ENCODE data around the gene ADCK1. TPM values are rescaled to one million over a fixed set of nuclear protein-coding genes. Genes with fewer than 3 reads are reported as not detected.

ADCK1 gene
- polyA plus RNA-seq, 3 donors: 3.7 to 33.0 (median 5.4) TPM

DNA sequence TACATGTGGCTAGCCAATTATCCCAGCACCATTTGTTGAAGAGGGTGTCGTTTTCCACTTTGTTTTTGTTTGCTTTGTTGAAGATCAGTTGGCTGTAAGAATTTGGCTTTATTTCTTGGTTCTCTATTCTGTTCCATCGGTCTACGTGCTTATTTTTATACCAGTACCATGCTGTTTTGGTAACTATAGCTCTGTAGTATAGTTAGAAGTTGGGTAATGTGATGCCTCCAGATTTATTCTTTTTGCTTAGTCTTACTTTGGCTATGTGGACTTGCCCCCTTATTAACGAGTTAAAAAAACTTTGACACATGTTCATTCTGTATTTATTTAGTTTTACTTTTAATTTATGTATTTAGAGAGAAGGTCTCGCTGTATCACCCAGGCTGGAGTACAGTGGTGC is 120.4 kb downstream of the ADCK1 start:
- TF ChIP-seq, protein P1, sequence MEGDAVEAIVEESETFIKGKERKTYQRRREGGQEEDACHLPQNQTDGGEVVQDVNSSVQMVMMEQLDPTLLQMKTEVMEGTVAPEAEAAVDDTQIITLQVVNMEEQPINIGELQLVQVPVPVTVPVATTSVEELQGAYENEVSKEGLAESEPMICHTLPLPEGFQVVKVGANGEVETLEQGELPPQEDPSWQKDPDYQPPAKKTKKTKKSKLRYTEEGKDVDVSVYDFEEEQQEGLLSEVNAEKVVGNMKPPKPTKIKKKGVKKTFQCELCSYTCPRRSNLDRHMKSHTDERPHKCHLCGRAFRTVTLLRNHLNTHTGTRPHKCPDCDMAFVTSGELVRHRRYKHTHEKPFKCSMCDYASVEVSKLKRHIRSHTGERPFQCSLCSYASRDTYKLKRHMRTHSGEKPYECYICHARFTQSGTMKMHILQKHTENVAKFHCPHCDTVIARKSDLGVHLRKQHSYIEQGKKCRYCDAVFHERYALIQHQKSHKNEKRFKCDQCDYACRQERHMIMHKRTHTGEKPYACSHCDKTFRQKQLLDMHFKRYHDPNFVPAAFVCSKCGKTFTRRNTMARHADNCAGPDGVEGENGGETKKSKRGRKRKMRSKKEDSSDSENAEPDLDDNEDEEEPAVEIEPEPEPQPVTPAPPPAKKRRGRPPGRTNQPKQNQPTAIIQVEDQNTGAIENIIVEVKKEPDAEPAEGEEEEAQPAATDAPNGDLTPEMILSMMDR (IDR thresholded peaks at IDR 0.05): no peak
- H3K9ac ChIP-seq (ENCODE audit: insufficient read depth, low read length, poor library complexity, severe bottlenecking): no peak overlapping the region
- H3K9me3 ChIP-seq (replicated peaks in 1 of 2; ENCODE audit: control insufficient read depth in 1 of 2, insufficient read depth in 1 of 2, low read length in 2 of 2): no peaks in the 10 kb centered on the region
- no peaks in the 10 kb centered on the region for H3K27me3 ChIP-seq (ENCODE audit: control insufficient read depth in 2 of 2, insufficient read depth in 2 of 2, low read length in 2 of 2)
- H3K27me3 Mint-ChIP-seq (ENCODE audit: low read depth in 3 of 3): peaks cover 0 to 1% (median 0%) of the 10 kb centered on the region in 3 donors
- no peak for DNase-seq
- no peak overlapping the region for H2AFZ ChIP-seq (ENCODE audit: insufficient read depth, low read depth, low read length, poor library complexity, severe bottlenecking)
- no peaks in the 10 kb centered on the region for H4K20me1 ChIP-seq (ENCODE audit: insufficient read depth, low read length)
- intact Hi-C loops (cut with micrococcal nuclease): no loop called here
- H3K36me3 Mint-ChIP-seq: peaks cover 4 to 5% of the 10 kb centered on the region in 2 donors
- no peaks in the 10 kb centered on the region for H3K79me2 ChIP-seq (ENCODE audit: insufficient read depth, low read length)
- H3K27ac ChIP-seq (ENCODE audit: low read depth in 1 of 2, low read length in 2 of 2): no peak overlapping the region
- H3K36me3 ChIP-seq (replicated peaks in 1 of 2; ENCODE audit: control insufficient read depth in 1 of 2, insufficient read depth in 2 of 2, low read length in 2 of 2): no peaks in the 10 kb centered on the region
- H3K4me2 ChIP-seq (replicated peaks; ENCODE audit: extremely low read depth, low read length, poor library complexity, severe bottlenecking): no peak overlapping the region
- H3K4me3 ChIP-seq (replicated peaks in 1 of 3; ENCODE audit: low read depth in 2 of 3, low read length in 3 of 3): no peak overlapping the region
- peaks cover 1% of the 10 kb centered on the region for H3K4me1 Mint-ChIP-seq
- peaks cover 0 to 4% (median 3%) of the 10 kb centered on the region in 7 donors for H3K9me3 Mint-ChIP-seq
- no peaks in the 10 kb centered on the region for H3K4me1 ChIP-seq (ENCODE audit: control insufficient read depth in 1 of 2, insufficient read depth in 2 of 2, low read length in 2 of 2)
- H3K27ac Mint-ChIP-seq: no peak overlapping the region
- no peak overlapping the region for H3K4me3 Mint-ChIP-seq
- WGBS (ENCODE audit: insufficient coverage): no CpG with 5 or more reads among the region's 5 CpGs

DNA sequence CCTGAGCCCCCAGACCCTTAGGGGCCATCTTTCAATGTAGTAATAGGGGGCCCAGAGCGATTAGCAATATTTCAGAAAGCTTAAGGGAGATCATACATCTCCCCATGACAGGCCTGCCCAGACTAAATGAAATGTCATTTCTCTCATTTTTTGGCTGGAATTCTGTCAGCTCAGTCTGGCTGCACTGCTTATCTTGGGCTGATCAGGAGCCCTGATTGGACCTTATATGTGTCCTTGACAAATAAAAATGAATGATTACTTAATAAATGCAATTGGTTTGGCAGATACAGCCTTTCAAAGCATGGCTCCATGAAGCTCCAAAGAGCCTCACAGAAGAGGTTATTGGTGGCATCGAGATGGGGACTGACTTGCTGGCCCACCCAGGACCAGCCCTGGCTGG is 121.9 kb downstream of the ADCK1 start:
- H3K27me3 Mint-ChIP-seq (ENCODE audit: low read depth in 3 of 3): peaks cover 0 to 1% (median 0%) of the 10 kb centered on the region in 3 donors
- H3K36me3 Mint-ChIP-seq: peaks cover 13 to 16% of the 10 kb centered on the region in 2 donors
- DNase-seq: no peak
- intact Hi-C loops (cut with micrococcal nuclease): no loop called here
- 100% methylated on average over 1 of the region's 2 CpGs for WGBS (ENCODE audit: insufficient coverage)
- no peak overlapping the region for H3K4me3 Mint-ChIP-seq
- H3K9me3 Mint-ChIP-seq: peaks cover 0 to 4% (median 3%) of the 10 kb centered on the region in 7 donors
- Histone ChIP-seq H3K9me3 (replicated peaks in 1 of 2; ENCODE audit: control insufficient read depth in 1 of 2, insufficient read depth in 1 of 2, low read length in 2 of 2) (no peaks in the 10 kb centered on the region), H3K4me2 (replicated peaks; ENCODE audit: extremely low read depth, low read length, poor library complexity, severe bottlenecking) (no peak overlapping the region), H3K36me3 (replicated peaks in 1 of 2; ENCODE audit: control insufficient read depth in 1 of 2, insufficient read depth in 2 of 2, low read length in 2 of 2) (no peaks in the 10 kb centered on the region), H3K4me1 (ENCODE audit: control insufficient read depth in 1 of 2, insufficient read depth in 2 of 2, low read length in 2 of 2) (no peaks in the 10 kb centered on the region), H3K9ac (ENCODE audit: insufficient read depth, low read length, poor library complexity, severe bottlenecking) (peak overlapping the region; percentile 8), H3K79me2 (ENCODE audit: insufficient read depth, low read length) (no peaks in the 10 kb centered on the region), H3K27me3 (ENCODE audit: control insufficient read depth in 2 of 2, insufficient read depth in 2 of 2, low read length in 2 of 2) (no peaks in the 10 kb centered on the region), H2AFZ (ENCODE audit: insufficient read depth, low read depth, low read length, poor library complexity, severe bottlenecking) (no peak overlapping the region), H3K4me3 (replicated peaks in 1 of 3; ENCODE audit: low read depth in 2 of 3, low read length in 3 of 3) (no peak overlapping the region), H4K20me1 (ENCODE audit: insufficient read depth, low read length) (no peaks in the 10 kb centered on the region), H3K27ac (ENCODE audit: low read depth in 1 of 2, low read length in 2 of 2) (no peak overlapping the region)
- peaks cover 1% of the 10 kb centered on the region for H3K4me1 Mint-ChIP-seq
- H3K27ac Mint-ChIP-seq: no peak overlapping the region
- TF ChIP-seq, protein P1 (IDR thresholded peaks at IDR 0.05): no peak
